GM12875 (cell line): Measurements from ENCODE around the gene TNFRSF12A.

ENCODE experiments used
- H3K4me3 ChIP-seq: one replicate; pipeline ENCODE4 v1.5.1; 2011; ENCODE audit warnings: low read depth, low read length, control low read depth
- TF ChIP-seq, protein P1 (sequence below): IDR thresholded peaks from 2 replicates; pipeline ENCODE4 v1.5.1; 2011; ENCODE audit warnings: low read depth, mild to moderate bottlenecking, control low read depth, inconsistent platforms, low read length, moderate library complexity, borderline replicate concordance; ENCODE audit not compliant: insufficient read depth

The TNFRSF12A gene

DNA sequence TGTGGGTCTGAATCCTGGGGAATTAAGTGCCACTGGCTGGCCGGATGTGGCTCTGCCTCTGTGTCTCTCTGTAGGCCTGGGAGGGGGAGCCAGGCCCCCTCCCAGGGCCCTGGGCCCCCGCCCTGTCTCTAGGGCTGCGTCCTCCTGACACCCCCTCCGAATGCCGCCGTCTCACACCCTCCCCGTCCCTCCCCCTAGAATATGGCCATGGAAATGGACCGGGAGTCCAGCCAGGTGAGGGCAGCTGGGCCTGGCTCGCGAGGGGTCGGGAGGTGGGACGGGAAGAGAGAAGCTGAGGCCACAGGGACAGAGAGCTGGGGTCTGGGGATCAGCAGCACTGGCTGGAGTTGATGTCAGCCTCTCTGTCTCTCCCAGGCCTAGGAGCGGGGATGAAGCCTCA lies 23.9 kb upstream of the TNFRSF12A start:
- H3K4me3 ChIP-seq = no peak overlapping the region
- TF ChIP-seq, protein P1, sequence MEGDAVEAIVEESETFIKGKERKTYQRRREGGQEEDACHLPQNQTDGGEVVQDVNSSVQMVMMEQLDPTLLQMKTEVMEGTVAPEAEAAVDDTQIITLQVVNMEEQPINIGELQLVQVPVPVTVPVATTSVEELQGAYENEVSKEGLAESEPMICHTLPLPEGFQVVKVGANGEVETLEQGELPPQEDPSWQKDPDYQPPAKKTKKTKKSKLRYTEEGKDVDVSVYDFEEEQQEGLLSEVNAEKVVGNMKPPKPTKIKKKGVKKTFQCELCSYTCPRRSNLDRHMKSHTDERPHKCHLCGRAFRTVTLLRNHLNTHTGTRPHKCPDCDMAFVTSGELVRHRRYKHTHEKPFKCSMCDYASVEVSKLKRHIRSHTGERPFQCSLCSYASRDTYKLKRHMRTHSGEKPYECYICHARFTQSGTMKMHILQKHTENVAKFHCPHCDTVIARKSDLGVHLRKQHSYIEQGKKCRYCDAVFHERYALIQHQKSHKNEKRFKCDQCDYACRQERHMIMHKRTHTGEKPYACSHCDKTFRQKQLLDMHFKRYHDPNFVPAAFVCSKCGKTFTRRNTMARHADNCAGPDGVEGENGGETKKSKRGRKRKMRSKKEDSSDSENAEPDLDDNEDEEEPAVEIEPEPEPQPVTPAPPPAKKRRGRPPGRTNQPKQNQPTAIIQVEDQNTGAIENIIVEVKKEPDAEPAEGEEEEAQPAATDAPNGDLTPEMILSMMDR = no peak

DNA sequence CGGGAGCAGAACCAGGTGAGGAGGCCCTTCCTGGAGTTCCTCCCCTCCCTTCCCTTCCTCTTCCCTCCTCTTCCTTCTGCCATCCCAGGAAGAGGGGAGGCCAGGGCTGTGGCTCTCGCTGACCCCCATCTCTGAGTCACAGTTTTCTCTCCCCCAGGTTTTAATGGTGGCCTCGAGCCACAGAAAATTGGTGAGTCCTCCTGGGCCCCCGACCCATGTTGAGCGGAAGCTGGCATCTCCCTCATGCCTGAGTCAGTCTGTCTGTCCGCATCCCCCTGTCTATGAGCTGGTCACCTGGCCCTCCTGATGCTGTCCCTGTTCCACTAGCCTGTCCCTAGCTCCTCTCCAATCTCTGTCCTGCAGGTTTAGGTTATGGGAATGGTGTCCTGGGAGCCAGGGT lies 20.2 kb upstream of the TNFRSF12A start:
- TF ChIP-seq, protein P1 = no peak

DNA sequence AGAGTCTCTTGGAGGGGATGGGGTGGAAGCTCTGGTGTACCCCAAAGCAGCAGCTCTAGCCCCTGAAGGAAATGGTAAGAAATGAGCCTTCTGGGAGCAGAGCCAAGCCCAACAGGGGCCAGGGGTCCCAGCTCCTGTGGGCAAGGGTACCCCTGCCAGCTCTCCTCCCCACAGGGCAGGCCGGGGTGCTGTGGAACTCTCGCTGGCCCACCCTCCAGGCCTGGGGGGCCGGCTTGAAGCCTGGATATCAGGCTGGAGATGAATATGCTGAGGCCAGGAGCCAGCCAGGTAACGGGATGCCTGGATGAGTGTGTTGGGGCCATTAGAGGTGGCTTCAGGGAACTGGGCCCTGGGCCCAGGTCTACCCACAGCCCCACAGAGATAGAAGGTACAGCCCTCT lies 19.6 kb upstream of the TNFRSF12A start:
- TF ChIP-seq, protein P1 = no peak
- H3K4me3 ChIP-seq = no peak overlapping the region

More for the DNA sequence above, 20.2 kb upstream of the TNFRSF12A start:
- H3K4me3 ChIP-seq = no peak overlapping the region

DNA sequence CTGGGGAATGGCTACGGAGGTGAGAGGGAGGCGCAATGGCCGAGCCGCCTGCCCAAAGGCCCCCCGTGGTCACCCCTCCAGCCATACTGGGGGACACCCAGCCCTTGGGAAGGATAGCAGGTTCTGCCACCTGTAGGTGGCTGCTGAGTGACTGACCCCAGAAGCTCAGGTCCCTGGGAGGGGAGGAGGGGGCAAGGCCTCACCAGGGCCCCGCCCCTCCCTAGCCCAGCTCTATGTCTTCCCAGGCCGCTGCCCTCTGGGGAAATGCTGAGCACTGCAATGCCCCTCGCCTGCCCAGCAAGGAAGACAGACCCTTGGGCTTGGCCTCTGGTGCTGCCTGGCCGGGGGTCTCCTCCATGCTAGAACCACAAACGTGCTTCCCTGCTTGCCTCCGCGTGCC lies 18.9 kb upstream of the TNFRSF12A start:
- TF ChIP-seq, protein P1 = no peak
- no peak overlapping the region for H3K4me3 ChIP-seq

DNA sequence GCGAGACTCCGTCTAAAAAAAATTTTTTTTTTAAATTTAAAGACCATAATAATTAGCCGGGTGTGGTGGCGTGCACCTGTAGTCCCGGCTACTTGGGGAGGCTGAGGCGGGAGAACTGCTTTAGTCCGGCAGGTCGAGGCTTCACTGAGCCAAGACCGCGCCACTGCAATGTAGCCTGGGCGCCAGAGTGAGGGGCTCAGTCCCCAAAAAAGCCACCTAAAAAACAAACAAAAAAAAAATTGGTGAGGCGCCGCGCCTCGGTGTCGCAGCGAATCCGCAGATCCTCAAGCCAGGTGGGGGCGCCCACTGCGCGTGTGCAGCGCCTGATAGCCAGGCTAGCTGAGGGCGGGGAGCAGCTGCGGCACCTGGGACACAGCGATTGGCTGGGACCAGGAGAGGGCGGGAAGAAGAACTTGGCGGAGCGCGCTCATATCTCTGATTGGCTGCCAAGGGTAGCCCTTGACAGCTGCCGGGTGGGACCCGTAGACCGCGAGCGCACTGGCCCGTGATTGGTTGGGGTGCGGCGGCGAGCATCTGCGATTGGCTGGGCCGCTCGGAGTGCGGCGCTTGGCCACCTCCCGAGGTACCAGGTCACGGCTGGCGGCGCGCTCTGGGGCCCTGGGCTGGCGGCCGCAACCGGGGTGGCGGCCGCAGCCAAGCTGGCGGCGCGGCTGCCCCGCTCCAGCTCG lies 16.4 kb upstream of the TNFRSF12A start:
- H3K4me3 ChIP-seq = no peak overlapping the region
- TF ChIP-seq, protein P1 = peak; percentile 61; the same call in 1 of the 2 replicates

DNA sequence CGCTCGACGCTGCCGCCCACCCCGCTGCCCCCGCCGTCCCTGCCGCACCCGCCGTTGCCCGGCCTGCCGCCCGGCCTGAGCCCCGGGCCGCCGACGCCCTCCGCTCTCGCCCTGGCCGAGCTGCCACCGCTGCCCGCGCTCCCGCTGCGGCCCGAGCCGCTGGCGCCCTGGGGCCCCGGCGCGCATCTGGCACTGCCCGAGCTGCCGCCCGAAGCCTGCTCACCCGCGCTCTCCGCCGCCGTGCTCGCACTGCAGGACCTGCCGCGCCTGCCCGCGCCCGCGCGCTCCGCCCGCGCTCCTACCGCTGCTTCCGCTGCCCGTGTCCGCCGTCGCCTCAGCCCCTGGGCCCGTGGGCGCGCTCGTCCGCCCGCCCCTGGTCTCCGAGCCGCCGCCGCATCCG lies 15.8 kb upstream of the TNFRSF12A start:
- TF ChIP-seq, protein P1 = no peak
- H3K4me3 ChIP-seq = no peak overlapping the region

DNA sequence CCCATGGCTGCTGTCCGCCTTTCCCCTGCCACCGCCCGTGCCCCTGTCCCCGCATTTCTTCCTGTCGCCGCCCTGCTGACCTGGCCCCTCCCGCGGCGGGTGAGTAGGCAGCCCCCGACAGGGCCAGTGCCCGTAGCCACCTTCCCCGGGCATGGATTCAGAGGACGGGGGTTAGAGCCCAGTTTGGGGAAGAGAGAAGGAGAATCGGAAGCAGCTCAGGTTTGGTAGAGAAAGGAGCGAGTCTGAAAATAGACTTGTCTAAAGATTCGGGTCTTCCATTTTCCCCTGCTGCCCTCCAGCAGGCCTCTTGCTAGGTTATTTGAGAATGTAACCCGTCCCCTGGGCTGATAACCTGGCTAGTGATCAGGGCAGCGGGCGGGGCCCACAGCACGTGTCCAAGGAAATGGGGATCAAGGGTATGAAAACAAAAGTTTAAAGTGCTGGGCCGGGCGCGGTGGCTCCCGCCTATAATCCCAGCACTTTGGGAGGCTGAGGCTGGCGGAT lies 15.3 kb upstream of the TNFRSF12A start:
- TF ChIP-seq, protein P1 = no peak
- H3K4me3 ChIP-seq = no peak overlapping the region
